Umbilical cord (tissue), 2 donors: ENCODE results near the gene WDR77. TPM values are rescaled to one million over a fixed set of nuclear protein-coding genes. Genes with fewer than 3 reads are reported as not detected.

Experiments
- DNase-seq: peaks from one replicate; pipeline ENCODE4 v3.0.0-alpha.2; 2015; ENCODE audit warnings: low spot score
- total RNA-seq: library from RNA; depleted of rRNA; stranded (reverse); fragments of >200 nt; gene quantifications from one replicate; pipeline ENCODE4 v1.2.3, GENCODE V29; 2014; ENCODE audit warnings: low replicate concordance; ENCODE audit not compliant: insufficient read depth

WDR77 gene
- 16.1 TPM for total RNA-seq

- peak; percentile 100 for DNase-seq
These were observed at the start of gene WDR77, which contains the start of gene ATP5PB for GRCh38 chr1:111448918-111449702. Gene WDR77, minus strand, starts transcription at chr1:111449256. Its CDS starts 87 bp downstream, at chr1:111449169. Gene ATP5PB, plus strand, starts transcription at chr1:111449464. Its CDS starts 78 bp downstream, at chr1:111449542.

DNA sequence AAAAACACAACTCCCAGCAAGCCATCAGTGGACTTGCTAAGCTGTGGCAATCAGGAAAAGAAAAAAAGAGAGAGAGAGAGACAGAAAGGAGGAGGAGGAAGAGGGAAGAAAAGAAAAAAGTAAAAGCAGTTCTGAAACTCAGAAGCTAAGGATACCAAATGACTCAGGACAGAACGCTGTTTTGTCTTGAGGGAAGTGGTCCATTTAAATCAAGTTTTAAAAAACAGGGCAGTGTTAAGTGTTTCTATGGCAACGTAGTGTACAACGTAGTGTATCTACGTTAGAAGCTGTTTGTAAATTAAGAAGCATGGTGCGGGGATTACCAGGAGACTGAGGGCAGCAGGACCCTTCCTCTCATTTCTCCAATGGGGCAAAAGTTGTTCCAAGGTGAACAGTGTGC is 48.5 kb upstream of the WDR77 start:
- no peak for DNase-seq

GRCh38 chr1:111496398-111496797 is 47.3 kb upstream of the WDR77 start:
- DNase-seq, result no peak

DNA sequence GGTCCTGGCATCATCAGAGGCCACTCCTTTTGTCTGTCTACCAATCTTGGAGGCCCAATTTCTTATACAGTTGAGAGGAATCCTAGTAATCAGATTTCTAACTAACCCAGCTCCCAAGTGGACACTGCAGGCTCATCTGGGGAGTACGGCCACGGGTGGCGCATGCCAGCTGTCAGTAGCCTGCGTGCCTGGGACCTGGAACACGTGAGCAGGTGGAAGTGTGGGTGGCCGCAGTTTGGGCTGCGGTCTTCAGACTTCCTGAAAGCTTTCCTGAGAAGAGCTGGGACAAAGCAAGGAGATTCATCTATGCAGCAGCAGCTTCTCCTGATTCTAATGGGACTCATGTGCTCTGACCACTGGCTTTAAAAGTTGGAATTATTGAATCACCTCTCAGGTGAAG is 42.0 kb upstream of the WDR77 start:
- no peak for DNase-seq

DNA sequence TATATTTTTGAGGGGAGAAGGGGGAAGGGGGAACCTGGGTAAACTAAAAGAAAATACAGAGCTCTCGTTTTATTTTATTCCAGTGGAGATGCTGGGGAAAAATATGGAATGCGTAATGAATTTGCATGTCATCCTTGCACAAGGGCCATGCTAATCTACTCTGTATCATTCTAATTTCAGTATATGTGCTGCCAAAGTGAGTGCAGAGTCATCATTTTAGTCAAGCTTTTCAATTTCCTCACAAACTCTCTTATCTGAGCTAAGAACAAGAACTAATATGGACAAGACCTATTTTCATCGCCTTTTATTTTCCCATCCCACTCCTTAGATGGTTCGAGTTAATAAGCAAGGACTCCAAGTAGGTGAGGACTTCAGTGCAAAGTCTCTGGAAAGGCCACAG is 41.2 kb upstream of the WDR77 start:
- no peak for DNase-seq

DNA sequence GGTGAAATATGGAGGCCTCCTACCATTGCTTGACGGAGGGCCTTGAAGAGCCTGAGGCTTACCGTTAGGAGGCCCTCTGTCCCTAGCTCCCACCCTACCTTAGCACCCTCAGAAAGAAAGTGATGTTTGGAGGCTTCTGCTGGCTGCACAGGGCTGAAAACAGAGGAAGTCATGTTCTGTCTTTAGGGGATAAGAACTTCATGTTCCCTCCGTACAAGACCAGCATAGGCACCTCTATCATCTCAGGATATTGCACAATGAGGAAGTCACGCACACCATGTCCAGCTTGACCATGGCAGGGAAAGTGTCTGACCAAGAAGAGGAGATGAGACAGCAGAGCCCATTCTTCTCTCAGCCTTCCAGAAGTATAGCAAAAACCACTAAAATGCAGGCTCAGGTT is 40.5 kb upstream of the WDR77 start:
- peak; percentile 40 for DNase-seq

DNA sequence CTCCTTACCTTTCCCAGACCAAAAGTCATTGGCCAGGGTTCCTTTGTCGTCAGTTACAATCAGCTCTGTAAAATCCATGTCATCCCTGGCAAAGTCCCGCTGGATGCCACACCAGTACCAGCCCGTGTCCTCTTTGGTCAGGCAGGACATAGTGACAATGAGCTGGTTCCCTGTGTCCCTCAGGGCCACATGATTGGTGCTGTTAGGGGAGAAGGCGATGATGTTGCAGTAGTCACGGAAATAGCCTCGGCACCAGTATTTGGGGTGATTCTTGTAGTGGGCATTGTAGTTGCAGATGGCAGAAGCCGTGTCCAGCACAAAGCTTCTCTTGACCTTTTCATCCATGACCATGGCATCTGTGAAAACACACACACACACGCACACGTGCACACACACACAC is 39.6 kb upstream of the WDR77 start:
- no peak for DNase-seq

GRCh38 chr1:111487133-111487532 is 38.1 kb upstream of the WDR77 start:
- no peak for DNase-seq

GRCh38 chr1:111486431-111486830 is 37.4 kb upstream of the WDR77 start:
- DNase-seq, result no peak

- no peak for DNase-seq
These were observed 35.5 kb upstream of the WDR77 start for GRCh38 chr1:111484391-111485026.

- DNase-seq, result no peak
These were observed 34.8 kb upstream of the WDR77 start for GRCh38 chr1:111483876-111484275.

DNA sequence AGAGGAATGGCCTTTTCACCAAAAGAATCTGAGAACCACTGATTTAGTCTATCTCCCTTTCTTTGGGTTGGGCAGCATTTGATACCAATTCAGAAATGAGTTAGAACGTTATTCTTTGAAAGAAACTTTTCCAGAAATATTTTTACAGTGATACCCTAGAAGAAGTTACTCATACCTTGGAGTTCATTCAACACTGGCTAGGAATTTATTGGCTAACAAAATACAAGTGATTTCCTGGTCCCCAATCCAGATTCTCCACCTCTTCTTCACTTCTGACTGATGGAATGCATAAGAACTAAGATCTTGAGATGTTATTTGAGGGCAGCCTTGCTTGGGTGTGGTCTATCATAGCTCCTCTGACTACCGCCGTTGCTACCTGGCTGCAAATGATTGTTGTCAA is 34.1 kb upstream of the WDR77 start:
- DNase-seq, result no peak

DNA sequence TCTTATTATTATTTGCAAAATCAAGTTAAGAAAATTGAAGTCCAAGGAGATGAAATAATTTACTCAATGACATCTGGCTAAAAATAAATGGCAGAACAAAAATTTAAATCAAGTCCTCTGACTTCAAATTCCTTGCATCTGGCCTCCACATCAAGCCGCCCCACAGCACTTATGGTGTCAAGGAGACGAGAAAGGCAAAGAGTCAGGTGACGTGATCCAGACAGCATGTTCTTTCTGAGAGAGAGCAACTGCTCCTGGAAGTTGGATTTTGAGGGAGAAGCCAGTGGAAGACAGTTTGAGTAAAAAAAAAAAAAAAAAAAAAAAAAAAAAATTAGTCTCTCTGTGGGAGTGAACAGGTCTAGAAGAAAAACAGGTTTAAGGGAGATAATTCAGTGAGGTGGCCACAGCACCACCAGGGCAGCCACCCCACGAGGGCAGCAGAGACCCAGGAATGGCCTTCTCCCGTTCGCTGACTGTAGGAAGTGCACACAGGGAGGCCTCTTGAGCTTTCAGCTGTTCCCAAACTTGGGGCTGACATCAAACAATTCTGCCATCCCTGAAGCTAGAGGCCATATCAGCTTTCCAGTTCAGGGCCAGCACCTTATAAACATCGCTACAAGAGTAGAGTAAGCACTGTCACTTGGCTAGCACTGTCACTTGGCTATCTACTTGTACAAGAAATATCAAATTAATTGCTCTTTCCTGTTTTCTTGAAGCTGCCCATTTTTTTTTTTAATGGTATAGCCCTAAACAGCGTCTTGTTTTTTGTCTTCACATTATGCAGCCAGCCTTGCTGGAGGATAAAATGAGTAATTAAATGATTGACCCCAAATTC is 32.5 kb upstream of the WDR77 start:
- DNase-seq, result peak; percentile 77

DNA sequence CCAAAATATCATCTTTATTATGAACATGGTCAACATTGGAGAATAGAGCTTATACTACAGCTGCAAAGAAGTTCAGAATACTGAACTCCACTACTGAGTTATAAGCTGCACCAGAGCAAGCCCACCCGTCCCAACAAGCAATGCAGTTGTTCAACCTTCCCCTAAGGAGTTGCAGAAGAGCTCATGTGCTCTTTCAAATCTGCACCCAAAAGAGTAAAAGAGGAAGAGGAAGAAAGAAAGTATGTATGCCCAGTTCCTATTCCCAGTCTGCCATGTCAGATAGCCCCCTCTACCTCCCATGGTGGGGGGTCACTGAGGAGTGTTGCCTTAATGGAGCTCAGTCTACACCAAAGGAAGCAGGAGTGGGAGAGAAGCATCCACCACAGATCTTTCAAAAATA is 31.6 kb upstream of the WDR77 start:
- no peak for DNase-seq

DNA sequence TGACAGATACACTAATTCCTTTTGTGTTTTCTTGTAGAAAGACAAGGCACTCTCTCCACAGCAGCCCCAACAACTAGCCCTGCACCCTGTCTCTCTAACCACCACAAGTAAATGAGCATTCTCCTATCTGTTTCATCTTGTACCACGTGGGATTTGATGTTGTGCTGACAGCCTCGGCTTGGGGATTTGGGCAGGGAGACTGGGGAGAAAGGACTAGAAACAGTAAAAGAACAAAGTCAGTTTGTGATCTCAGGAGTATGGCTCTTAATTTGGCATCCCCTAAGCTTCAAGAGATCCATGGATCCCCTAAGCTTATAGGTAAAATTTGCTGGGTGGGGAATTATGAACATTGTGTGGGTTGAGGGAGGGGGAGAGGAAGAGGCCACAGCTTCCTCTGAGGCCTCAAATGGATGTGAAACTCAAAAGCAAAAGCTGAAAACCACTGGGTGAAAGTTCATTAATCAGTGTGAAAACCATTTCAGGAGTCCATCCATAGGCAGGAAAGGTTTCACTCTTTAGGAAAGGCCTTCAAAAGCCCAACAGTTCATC is 27.8 kb upstream of the WDR77 start:
- DNase-seq, result peak; percentile 19

- DNase-seq, result no peak
These were observed 27.2 kb upstream of the WDR77 start for GRCh38 chr1:111476214-111476613.

- no peak for DNase-seq
These were observed 26.6 kb upstream of the WDR77 start for GRCh38 chr1:111475701-111476100.

DNA sequence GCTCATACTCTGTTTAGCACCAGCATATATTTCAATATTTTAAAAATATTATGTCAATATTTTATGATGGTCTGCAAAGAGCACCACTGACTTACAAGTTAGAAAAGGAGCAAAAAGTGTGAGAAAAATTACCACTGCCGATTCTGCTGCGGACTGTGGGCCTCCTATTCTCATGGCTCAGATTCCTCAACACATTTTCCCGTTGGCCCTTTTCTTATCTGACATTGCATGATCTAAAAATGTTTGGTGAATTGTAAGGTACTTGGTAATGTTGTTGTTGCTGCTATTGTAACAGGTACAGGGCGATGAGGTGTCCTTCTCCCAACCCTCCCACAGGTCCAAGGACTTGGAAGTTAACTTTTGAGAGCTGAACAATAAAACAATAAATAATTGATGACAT is 25.5 kb upstream of the WDR77 start:
- DNase-seq, result no peak

- DNase-seq, result peak; percentile 39
These were observed 25.1 kb upstream of the WDR77 start for GRCh38 chr1:111474106-111474505.

GRCh38 chr1:111471538-111471937 is 22.5 kb upstream of the WDR77 start:
- DNase-seq, result no peak

GRCh38 chr1:111471012-111471411 is 22.0 kb upstream of the WDR77 start:
- DNase-seq, result peak; percentile 51

DNA sequence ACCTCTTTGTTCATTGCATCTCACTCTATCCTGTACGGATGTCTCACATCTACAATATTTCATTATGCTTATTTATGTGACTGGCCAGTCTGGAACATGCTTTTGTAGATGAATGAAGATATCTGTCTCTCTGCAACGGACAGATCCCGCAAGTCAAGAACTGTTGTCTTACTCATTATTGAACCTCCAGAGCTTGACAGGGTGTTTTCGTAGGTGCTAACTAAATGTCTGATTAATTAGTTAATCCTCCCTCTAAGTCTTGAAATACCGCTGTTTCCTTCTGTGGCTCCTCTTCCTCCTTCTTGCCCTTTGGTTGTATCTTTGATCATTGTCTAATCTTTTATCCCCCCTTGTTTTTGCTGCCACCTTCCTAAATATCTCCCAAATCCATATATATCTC is 21.5 kb upstream of the WDR77 start:
- DNase-seq, result no peak
